Activated T-helper 1 cell treated with Interleukin-2 at 50 U/mL for 16 hours (primary cell): ENCODE results near the gene TIMM23.
"Not testable (repeated sequence)": the region's sequence is repeated elsewhere in the genome, so short reads cannot be mapped to it uniquely, and the experiment has no call there.

Experiments
- DNase-seq: peaks from one replicate; pipeline ENCODE4 v3.0.0-alpha.2; 2020; ENCODE audit warnings: low read depth

TIMM23 gene

DNA sequence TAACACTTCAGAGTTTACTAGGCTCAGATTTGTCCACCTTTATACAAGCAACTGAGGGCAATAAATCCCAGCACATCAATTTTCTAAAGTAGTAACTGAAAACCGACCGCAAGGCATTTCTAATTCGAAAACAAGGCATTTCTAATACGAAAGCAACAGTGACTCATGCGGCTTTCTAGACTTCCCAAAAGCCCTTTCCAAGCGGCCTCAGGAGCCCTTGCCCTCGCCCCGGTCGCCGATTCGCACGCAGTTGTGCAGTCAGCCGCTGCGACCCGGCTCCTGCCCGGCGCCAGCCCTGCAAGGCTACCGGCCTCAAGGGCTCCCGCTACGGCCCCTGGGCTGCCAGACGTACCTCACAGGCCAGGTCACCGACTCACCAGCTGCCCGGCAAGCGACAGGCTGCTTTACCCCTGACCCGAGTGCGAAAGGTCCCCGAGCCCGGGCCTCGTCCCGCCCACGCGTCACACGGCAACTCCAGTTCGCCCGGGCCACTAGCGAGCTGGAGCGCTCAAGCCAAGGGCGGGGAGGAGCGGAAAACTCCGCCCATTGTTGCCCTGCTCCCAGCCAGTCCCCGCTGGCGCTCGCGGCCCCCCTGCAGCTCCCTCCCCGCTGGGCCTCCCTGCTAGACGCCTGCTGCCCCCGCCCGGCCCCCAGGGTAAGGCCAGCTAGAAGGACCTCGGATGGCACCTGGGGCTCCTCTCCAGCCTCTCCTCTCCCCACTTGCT, 50.9 kb downstream of the TIMM23 start:
- peak; percentile 73 for DNase-seq

DNA sequence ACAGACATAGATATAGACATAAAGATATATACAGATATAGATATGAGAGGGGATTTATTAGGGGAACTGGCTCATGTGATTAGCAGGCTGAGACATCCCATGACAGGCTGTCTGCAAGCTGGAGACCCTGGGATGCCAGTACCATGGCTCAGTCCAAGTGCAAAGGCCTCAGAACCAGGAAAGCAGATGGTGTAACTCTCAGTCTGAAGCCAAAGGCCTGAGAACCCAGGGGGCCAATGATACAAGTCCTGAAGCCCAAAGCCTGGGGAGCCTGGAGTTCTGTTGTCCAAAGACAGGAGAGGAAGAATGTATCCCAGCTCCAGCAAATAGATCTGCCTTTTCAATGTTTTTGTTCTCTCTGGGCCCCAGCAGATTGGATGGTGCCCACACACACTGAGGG, 52.7 kb downstream of the TIMM23 start:
- DNase-seq = no peak

DNA sequence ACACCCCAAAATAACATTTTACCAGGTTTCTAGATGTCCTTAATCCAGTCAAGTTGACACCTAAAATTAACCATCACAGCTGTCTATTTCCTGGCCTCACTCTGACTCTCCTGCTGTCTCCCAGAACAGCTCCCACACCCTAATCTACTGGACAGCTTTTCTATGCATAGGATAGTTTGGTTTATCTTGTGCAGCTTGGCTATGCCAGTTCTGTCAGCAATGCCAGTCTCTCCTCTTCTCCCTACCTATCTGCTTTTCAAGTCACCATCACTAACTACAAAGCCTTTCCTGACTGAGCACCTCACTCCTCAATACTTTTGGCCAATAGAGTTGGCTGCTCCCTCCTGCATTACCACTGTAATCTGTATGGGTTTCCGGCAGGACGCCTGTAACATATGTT, 53.1 kb downstream of the TIMM23 start:
- DNase-seq = no peak

DNA sequence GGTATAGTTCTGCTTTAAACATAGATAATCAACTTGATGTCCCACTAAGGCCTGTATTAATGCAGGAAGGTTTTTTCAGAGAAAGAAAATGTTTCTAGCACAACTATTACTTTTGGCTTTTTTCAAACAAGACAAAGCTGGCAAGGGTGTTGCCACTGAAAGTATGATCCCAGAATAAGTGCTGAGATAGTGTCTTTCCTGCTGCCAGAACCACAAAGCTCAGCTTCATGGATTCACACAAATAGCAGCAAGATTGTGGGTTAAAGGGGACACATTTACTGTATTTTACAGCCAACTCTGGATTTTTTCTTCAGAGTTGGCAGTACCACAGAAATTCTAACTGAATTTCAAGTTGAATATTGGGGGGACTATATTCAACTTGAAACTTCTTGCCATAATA, 53.8 kb downstream of the TIMM23 start:
- no peak for DNase-seq

DNA sequence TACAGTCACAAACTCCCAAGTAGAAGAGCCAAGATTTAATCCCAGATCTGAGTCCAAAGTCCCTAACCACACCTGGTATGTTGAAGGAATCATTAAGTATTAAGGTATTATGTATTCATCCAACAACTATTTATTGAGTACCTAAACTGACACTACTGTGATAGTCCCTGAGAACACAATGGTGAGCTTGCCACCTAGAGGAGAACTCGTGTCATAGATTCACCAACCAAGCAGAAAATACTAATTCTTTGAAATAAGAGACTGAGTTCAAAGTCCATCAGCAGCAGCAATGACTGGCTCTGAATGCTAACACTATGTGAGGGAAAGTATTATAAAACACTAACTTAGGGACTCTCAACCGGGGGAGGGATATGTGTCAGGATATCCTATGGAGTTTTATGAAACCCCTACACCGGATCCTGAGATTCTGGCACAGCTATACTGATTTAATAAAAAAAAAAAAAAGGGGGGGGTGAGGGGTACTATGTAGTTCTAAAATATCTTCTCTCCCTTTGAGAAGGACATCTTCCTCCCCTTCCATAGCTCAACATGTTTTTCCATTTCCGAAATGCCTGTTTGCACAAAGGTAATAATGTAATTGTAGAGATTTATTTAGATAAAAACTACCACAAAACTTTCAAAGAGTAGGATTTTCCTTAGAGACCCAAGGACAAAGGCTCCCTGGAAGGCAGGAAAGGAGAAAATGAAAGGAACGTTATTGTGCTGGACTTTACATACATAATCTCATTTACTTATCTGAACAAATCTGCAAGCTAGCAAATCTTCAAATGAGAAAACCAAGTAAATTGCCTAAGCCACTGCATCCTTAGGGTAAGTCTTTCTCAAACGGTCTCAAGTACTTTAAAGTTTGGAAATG, 56.5 kb downstream of the TIMM23 start:
- no peak for DNase-seq

DNA sequence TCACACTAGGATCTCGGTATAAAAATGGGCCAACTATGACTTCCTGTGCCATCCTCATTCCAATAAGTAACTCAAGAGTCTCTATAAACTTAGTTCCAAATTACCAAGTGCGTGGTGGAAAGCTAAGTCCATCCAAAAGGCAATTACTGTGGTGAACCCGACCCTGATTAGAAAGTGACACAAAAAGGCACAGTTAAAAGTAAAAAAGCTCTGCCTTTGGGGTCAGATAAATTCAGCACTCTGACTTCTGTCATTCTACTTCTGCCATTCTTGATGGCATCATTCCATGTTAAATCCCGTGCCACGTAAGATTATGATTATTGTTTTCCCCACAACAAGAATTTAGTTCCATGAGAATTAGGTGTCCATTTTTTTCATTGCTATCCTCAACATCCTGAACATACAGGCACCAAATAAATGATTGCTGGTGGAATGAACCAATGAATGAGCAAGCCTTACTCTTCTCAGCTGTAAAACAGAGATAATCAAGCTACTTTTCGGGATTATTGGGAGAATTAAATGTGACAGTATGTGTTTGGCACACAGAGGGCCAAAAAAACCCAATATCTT, 57.3 kb downstream of the TIMM23 start:
- DNase-seq = no peak

DNA sequence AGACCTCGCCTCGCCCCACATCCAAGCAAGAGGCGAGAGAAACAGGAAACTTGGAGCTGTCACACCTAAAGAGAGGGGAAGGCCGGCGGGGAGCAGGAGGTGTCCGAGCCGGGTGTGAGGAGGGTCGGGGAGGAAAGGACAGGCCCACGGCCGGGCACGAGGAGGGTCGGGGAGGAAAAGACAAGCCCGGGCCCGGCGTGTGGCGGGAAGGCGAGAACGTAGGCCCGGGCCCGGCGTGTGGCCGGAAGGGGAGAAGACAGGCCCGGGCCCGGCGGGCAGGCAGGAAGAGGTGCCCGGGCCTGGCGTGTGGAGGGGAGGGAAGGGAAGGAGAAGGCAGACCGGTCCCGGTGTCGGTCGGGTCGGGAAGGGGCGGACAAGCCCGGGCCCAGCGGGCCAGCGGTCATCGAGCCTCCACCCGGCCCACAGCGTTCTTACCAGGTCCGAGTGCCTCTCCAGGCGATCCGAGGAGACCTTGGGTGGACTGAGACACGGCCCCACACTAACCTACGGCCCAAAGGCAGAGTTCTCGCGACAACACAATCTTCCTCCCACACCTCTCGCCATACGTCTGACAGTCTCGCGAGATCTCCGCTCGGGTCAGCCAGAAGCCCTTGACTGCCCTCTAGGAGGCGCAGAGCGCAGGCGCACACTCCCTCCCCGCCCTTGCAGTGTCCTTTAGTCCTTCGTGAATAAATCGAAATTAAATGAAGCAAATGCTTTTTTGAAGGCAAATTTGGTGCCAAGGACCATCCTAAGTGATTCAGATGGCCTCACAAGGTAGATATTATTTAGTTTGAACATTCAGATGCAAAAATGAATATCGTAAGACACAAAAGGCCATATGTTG, 58.0 kb downstream of the TIMM23 start, which contains the start of gene NCOA4:
TSS of gene NCOA4 (minus strand) at position 533 of the 847 bp plus-strand sequence. CDS start 13,943 bp downstream, outside the sequence.
- peak; percentile 92 for DNase-seq

DNA sequence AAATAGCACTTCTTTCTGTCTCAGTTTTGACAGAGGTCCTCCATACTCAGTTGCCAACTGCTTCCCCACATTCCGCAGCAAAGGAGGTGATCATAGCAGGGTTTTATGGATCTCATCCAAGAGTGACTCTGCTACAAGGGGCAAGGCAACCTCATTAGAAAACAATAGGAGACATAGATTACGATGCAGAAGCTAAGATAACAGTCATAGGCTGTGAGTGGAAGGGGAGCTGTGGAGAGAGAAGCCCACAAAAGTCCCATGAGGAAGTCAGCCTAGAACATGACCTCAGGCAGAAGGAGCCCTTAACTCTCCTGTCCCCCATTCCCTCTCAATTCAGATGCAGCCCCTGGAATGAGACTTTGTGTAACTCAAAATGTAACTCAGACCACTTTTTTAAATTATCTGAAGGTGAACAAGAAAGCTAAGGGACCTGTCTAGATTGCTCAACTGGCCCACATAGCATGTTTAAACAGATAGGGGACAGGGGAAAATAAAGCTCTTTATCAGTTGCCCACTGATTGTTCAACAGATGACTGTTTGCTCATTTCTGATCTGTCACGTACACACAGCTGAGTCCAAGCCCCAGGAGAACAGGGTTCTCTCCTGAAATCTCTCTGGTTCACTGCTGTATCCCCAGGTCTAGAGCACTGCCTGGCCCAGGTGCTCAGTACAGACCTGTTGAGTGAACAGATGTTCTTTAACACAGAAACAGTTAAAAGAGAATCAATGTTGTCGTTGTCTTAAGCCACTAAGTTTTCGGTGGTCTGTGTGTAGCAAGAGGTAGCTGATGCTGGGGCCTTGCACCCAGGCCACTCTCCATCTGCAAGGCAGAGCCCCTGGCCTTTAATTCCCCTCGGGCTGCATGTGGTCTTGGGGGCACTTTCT, 59.6 kb downstream of the TIMM23 start:
- no peak for DNase-seq

DNA sequence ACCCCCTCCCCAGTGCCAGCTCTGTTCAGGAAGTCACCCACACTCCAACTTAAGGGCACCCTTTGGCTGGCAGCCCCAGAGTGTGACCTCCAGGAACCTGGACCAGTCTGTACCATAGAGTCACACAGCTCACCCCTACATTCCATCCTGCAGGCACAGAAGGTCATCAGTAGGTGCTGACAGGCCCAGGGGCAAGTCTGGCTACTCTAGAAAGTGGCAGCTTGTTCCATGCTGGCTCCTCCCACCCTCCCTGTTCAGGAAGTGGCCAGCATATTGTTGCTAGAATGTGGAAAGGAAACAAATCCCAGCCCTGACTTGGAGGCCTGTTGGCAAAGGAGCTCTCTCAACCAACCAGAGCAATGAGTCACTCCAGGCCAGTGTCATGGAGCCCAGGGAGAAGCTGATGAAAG, 61.3 kb downstream of the TIMM23 start:
- DNase-seq = no peak

DNA sequence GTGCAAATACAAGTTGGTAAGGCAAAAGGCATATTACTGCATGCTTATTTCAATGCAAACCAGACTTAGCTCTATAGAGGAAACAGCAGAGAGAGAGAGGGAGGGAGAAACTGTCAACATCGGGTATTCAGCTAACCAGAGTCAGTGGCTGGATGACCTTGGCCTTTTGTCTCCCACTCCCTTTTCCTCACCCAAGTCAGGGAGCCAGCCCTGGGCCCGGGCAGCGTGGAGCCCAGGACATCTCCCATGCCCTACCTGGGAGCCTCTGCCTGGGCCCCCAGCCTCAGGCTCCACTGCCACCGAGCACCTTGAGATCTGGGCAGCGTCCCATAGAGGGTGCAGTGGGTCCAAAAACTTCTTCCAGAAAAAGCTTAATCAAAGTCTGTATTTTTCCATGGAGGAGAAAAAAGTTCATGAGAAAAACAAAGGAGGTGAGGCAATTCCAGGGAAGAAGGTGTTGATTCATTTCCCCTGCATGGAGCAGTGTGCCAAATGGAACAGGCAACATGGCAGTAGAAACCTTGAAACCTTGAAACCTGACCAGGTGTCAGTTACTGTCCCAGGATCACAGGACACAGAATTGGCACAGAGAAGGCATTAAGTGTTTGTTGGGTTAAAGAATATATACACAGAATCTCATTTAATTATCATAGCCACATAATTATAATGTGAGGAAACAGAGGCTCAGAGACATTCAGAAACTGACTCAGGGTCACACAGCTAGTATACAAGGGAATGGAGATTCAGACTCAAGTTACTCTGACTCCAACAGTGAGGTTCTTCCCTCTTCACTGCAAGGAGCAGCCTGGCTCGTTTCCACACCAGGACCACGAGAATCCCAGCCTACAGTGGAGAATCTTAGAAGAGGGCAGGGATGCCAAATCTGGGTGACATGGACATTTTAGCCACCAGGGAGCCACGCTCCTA, 63.9 kb downstream of the TIMM23 start:
- DNase-seq = no peak

DNA sequence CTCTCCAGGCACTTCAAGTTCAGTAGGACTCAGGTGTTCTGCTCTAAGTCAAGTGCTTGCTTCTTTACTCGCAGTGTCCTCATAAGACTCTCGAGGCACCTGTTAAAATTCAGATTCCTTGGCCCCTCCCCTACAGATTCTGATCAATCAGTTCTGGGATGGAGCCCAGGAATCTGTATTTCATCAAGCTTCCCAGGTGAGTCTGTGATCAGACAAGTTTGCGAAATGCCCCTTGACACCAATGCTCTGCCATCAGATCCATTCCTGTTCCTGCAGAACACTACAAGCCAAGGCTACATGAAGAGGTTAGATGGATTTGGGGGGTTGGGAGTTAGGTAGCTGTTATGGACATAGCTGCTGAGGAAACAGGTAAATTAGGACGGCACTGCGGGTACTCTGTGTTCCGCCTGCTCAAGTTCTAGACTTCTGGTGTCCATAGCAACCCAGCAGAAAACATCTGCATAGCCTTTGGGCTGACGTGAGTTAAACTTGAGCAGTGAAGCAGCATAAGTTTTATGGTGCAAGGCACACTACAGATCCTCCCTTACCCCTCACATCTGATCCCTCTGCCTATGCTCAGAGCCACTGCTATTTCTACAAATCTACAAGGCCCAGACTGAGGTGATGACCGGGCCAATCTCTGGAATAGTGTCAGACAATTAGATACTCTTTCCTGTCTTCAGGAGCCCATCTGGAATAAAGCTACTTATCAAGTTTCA, 65.0 kb downstream of the TIMM23 start:
- DNase-seq = no peak

DNA sequence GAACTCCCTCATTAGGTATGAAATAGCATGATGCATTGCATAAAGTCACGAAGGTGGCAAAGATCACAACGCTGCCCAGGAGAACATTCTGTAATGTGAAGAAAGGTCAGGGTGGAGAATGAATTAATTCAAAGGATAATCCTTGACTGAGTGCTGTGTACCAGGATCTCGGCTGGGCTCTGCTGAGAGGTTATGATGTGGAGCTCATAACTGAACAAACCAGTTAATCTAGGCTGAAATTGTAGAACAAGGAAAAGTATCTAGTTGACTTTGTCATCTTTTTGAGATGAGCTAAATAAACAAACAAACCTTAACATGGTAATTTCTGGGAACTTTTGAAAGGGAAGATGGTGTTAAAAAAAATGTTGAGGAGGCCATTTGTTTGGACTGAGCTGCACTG, 67.7 kb downstream of the TIMM23 start:
- no peak for DNase-seq

DNA sequence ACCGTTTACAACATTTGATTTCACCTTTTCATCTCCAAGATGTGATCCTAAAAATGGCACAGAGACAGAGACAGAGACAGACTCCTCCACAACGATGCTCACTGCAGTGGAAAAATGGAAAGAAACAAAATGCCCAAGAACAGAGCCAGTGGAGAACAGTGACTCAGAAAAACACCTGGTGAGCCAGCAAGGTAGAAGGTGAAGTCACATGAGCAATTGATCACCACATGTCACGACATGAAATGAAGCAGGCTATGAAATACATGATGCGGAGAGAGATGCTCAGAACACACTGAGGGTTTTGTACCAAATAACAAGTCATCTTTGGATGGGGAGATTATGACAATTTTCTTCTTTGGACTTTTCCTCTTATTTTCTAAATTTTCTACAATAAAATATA, 70.2 kb downstream of the TIMM23 start:
- no peak for DNase-seq

DNA sequence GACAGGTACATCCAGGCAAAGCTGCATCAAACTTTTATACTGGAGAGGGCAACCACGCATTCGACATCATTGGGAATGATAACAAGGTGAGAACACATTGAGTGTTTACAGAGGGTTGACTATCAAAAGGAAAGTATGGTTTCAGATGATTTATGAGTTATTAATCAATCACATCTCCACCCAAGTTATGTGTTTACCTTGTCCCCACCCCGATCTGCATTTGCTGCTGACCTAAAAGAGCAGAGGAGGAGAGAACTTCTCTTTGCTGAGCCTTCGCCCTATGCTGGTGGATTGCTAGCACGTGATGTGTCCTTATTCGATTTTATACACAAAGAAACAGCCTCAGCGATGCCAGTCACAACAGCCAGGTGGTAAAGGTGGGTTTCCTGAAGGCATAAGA, 74.0 kb downstream of the TIMM23 start, which contains the start of gene MSMB:
TSS of gene MSMB (minus strand) at position 9 of the 400 bp plus-strand sequence. CDS start 32 bp downstream, outside the sequence.
- no peak for DNase-seq

DNA sequence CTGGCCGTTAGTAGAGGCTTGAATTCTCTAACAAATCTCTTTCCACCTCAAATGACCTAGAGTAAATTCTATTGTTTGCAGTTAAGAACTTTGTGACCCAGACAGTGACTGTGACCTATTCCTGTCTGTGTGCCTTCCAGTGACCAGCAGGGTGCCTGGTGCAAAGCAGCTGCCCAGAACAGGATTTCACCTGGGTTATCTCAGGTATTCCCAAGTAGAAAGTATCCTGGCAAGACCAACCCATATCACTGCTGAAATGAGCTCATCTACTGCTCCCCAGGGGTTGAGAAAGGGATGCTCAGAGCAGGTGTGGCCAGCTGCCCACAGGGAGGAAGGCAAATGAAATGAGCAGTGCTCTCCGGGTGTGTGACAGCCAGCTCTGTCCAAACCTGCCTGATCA, 75.9 kb downstream of the TIMM23 start:
- no peak for DNase-seq

DNA sequence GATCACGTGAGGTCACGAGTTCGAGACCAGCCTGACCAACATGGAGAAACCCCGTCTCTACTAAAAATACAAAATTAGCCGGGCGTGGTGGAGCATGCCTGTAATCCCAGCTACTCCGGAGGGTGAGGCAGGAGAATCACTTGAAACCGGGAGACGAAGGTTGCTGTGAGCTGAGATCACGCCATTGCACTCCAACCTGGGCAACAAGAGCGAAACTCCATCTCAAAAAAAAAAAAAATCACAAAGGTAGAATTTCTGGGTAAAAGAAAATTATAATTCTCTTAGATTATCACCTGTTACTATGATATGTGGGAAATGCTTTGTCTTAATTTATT, 77.2 kb downstream of the TIMM23 start:
- DNase-seq = not testable (repeated sequence)

DNA sequence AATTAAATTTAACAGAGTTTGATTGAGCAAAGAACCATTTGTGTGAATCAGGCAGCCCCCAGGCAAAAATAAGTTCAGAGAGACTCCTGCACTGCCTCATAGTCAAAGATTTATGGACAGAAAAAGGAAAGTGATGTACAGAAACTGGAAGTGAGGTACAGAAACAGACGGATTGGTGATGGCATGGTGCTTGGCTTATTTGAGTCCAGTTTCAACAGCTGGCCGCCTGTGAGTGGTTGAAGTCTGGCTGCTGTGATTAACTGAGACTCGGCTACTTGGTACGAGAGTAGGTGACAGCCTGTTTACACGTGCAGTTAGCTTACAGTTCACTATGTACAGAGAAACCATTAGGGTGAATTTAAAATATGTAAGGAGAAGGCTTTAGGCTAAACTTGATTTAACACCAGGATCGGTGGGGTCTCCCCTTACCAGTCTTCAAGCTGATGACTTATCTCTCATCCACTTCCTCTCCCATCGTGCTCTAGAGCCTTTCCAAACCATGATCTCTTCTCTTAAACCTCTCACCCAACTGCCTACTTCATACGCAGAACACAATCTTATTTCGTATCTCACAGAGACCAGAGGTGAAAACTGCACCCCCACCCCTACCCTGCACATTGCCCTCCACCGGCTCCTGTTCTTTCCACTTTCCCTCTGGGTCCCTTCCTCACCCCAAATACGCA, 78.8 kb downstream of the TIMM23 start:
- no peak for DNase-seq

DNA sequence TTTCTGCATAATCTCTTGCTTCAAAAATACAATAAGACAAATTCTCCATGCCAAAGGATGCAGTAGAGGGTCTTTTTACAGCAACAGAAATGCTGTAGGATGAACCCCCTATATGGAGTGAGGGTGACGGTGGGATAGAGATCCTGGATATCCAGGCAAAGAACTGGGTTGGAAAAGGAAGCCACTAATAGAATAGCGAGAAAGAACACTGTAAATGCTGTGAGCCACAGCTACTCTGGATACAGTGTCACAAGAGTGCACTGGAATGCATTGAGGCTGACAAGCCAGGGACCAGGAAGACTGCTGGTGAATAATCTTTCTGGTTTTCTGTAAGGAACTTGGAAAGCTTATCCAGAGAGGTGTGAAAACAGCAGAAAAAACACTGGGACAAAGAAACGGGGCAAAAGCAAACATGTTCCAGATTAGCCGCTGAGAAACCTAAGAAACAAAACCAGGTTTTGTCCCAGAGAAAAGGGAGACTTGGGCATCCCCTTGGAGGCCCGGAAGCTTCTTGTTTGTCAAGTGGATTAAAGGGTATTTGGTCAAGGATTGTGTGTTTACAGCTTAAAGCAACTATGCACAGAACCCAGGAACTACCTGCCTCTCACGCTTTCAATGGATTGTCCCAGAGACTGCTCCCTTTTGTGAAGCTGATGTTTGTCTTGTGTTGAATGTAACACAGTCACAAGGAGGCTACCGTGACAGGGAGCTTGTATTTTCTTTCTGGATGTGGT, 79.9 kb downstream of the TIMM23 start:
- no peak for DNase-seq
